IMR-90 (cell line): ENCODE data around the gene IMPG2.

ENCODE experiments used
- CEBPB ChIP-seq: IDR thresholded peaks from 2 replicates; pipeline ENCODE4 v1.6.1; 2012; ENCODE audit warnings: low read depth, low read length, improper control_type of control experiment
- MAFK ChIP-seq: IDR thresholded peaks from 2 replicates; pipeline ENCODE4 v1.6.1; 2012; ENCODE audit warnings: low read depth, low read length, improper control_type of control experiment
- POLR2A ChIP-seq: IDR thresholded peaks from 2 replicates; pipeline ENCODE4 v1.6.1; 2012; ENCODE audit warnings: mild to moderate bottlenecking, low read depth, low read length
- RAD21 ChIP-seq: IDR thresholded peaks from 2 replicates; pipeline ENCODE4 v1.6.1; 2012; ENCODE audit warnings: low read length, improper control_type of control experiment
- SMC3 ChIP-seq: fragments of 150-350 bp; IDR thresholded peaks from 2 replicates; pipeline ENCODE4 v1.6.1; 2016; ENCODE audit warnings: low read depth, mild to moderate bottlenecking, antibody characterized with exemption, low read length, moderate library complexity
- TF ChIP-seq, protein P1 (sequence below): conservative IDR thresholded peaks from 2 replicates; pipeline ENCODE4 v1.5.1; 2012; ENCODE audit warnings: mild to moderate bottlenecking, low read depth, low read length, improper control_type of control experiment
- TF ChIP-seq, protein P2 (sequence below): fragments of 150-350 bp; IDR thresholded peaks from 2 replicates; pipeline ENCODE4 v1.6.1; 2016; ENCODE audit warnings: low read depth, mild to moderate bottlenecking, low read length, moderate library complexity, borderline replicate concordance
- TF ChIP-seq, protein P3 (sequence below): fragments of 150-350 bp; IDR thresholded peaks from 2 replicates; pipeline ENCODE4 v1.6.1; 2017; ENCODE audit warnings: mild to moderate bottlenecking, antibody characterized with exemption, low read length, low read depth

DNA sequence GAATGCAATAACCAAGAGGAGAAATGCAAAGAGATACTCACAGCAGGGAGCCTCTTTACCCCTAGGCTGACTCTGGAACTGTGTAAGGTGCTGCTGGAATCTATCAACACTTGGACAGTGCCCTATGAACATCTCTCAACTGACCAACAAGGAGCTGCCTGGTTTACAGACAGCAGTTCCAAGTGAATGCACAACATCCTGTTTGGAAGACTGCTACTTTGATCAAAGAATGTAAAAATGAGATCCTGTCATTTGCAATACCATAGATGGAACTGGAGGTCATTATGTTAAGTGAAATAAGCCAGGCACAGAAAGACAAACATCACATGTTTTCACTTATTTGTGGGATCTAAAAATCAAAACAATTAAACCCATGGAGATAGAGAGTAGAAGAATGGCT is 136.3 kb downstream of the IMPG2 start:
- TF ChIP-seq, protein P1, sequence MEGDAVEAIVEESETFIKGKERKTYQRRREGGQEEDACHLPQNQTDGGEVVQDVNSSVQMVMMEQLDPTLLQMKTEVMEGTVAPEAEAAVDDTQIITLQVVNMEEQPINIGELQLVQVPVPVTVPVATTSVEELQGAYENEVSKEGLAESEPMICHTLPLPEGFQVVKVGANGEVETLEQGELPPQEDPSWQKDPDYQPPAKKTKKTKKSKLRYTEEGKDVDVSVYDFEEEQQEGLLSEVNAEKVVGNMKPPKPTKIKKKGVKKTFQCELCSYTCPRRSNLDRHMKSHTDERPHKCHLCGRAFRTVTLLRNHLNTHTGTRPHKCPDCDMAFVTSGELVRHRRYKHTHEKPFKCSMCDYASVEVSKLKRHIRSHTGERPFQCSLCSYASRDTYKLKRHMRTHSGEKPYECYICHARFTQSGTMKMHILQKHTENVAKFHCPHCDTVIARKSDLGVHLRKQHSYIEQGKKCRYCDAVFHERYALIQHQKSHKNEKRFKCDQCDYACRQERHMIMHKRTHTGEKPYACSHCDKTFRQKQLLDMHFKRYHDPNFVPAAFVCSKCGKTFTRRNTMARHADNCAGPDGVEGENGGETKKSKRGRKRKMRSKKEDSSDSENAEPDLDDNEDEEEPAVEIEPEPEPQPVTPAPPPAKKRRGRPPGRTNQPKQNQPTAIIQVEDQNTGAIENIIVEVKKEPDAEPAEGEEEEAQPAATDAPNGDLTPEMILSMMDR, result no peak
- TF ChIP-seq RAD21, result no peak
- no peak for TF ChIP-seq POLR2A
- TF ChIP-seq CEBPB, result no peak
- TF ChIP-seq SMC3, result no peak
- no peak for TF ChIP-seq MAFK
- TF ChIP-seq, protein P2, sequence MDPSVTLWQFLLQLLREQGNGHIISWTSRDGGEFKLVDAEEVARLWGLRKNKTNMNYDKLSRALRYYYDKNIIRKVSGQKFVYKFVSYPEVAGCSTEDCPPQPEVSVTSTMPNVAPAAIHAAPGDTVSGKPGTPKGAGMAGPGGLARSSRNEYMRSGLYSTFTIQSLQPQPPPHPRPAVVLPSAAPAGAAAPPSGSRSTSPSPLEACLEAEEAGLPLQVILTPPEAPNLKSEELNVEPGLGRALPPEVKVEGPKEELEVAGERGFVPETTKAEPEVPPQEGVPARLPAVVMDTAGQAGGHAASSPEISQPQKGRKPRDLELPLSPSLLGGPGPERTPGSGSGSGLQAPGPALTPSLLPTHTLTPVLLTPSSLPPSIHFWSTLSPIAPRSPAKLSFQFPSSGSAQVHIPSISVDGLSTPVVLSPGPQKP, result no peak
- TF ChIP-seq, protein P3, sequence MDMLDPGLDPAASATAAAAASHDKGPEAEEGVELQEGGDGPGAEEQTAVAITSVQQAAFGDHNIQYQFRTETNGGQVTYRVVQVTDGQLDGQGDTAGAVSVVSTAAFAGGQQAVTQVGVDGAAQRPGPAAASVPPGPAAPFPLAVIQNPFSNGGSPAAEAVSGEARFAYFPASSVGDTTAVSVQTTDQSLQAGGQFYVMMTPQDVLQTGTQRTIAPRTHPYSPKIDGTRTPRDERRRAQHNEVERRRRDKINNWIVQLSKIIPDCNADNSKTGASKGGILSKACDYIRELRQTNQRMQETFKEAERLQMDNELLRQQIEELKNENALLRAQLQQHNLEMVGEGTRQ, result no peak
